HL-60 (cell line): Measurements from ENCODE around the gene IFIT5.

Source experiments
- CTCF ChIP-seq: IDR thresholded peaks from one replicate; pipeline ENCODE4 v1.5.1; 2011; ENCODE audit warnings: low read length, control low read depth, inconsistent platforms; ENCODE audit not compliant: insufficient read depth
- GABPA ChIP-seq: IDR thresholded peaks from 2 replicates; pipeline ENCODE4 v1.6.1; 2012; ENCODE audit warnings: low read depth
- POLR2AphosphoS5 ChIP-seq: IDR thresholded peaks from 2 replicates; pipeline ENCODE4 v1.6.1; 2012; ENCODE audit warnings: low read depth
- REST ChIP-seq: IDR thresholded peaks from 2 replicates; pipeline ENCODE4 v1.6.1; 2012; ENCODE audit warnings: low read depth; ENCODE audit not compliant: insufficient replicate concordance
- SPI1 ChIP-seq: IDR thresholded peaks from 2 replicates; pipeline ENCODE4 v1.6.1; 2012; ENCODE audit warnings: low read depth, mild to moderate bottlenecking, borderline replicate concordance

DNA sequence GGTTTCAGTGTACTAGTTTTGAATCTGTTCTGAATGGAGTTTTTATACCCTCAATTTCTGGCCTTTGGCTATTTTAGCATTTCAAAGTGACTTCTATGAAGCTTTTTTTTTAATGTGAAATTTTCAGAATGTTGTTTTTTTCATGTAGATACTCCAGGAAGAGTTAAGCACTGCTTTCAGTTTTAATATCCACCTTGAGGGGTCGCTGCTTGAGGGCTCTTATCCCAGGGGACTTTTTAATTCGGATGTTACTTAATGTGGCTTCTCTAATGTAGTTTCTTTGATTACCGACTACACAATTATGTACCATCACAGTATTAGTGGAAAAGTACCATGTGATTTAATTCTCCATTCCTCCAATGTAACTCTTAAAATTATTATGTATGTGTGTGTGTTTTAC lies 5.2 kb downstream of the IFIT5 start:
- TF ChIP-seq CTCF: no peak
- TF ChIP-seq GABPA: no peak
- no peak for TF ChIP-seq REST
- TF ChIP-seq POLR2AphosphoS5: no peak
- TF ChIP-seq SPI1: no peak
